Ishikawa (cell line): ENCODE results near the gene TCF4.

Experiments used
- EGR1 ChIP-seq: IDR thresholded peaks from 2 replicates; pipeline ENCODE4 v1.6.1; 2012
- FOXM1 ChIP-seq: IDR thresholded peaks from 2 replicates; pipeline ENCODE4 v1.6.1; 2012; ENCODE audit warnings: low read depth, borderline replicate concordance
- RAD21 ChIP-seq: IDR thresholded peaks from 2 replicates; pipeline ENCODE4 v1.6.1; 2012; ENCODE audit warnings: low read depth
- TF ChIP-seq, protein P1 (sequence below): IDR thresholded peaks from 2 replicates; pipeline ENCODE4 v1.6.1; 2012; ENCODE audit warnings: low read depth, mild to moderate bottlenecking

DNA sequence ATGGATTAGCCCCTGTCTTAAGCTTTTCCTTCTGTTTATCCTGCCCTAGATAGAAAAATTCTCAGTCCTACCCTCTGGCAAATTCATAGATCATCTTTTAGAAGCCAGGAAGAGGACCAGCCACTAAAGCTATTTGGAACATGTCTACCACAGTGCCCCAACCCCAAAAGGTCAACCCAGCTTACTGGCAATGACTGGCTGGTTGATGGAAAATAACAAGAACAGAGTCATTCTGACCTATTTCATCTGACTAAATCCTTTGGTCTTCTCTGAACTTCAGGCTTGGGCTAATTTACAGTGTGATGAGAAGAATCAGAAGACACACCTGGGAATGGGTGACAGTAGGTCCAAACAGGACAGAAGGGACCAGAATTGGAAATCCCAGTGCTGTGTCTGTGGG is 401.4 kb downstream of the TCF4 start:
- TF ChIP-seq EGR1 = no peak
- TF ChIP-seq RAD21 = no peak
- TF ChIP-seq, protein P1, sequence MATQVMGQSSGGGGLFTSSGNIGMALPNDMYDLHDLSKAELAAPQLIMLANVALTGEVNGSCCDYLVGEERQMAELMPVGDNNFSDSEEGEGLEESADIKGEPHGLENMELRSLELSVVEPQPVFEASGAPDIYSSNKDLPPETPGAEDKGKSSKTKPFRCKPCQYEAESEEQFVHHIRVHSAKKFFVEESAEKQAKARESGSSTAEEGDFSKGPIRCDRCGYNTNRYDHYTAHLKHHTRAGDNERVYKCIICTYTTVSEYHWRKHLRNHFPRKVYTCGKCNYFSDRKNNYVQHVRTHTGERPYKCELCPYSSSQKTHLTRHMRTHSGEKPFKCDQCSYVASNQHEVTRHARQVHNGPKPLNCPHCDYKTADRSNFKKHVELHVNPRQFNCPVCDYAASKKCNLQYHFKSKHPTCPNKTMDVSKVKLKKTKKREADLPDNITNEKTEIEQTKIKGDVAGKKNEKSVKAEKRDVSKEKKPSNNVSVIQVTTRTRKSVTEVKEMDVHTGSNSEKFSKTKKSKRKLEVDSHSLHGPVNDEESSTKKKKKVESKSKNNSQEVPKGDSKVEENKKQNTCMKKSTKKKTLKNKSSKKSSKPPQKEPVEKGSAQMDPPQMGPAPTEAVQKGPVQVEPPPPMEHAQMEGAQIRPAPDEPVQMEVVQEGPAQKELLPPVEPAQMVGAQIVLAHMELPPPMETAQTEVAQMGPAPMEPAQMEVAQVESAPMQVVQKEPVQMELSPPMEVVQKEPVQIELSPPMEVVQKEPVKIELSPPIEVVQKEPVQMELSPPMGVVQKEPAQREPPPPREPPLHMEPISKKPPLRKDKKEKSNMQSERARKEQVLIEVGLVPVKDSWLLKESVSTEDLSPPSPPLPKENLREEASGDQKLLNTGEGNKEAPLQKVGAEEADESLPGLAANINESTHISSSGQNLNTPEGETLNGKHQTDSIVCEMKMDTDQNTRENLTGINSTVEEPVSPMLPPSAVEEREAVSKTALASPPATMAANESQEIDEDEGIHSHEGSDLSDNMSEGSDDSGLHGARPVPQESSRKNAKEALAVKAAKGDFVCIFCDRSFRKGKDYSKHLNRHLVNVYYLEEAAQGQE = no peak
- no peak for TF ChIP-seq FOXM1
